Stimulated activated CD8-positive, alpha-beta memory T cell treated with anti-CD3 and anti-CD28 coated beads, Interleukin-2, amount 100 ng/mL, for 48 hours (primary cell): ENCODE measurements around the gene SLC1A7.

Experiments used
- DNase-seq, 2 donors: peaks; one replicate each; pipeline ENCODE4 v3.0.0-alpha.2; 2020; ENCODE audit warnings: low read depth in 2 of 2

SLC1A7 gene

GRCh38 chr1:53160924-53161378 is 18.5 kb upstream of the SLC1A7 start:
- no peak for DNase-seq

- no peak for DNase-seq
Observed at GRCh38 chr1:53158900-53159299, 16.5 kb upstream of the SLC1A7 start.

- no peak for DNase-seq
Observed at GRCh38 chr1:53156783-53157182, 14.3 kb upstream of the SLC1A7 start.

- DNase-seq = no peak
Observed at GRCh38 chr1:53155945-53156344, 13.5 kb upstream of the SLC1A7 start.

- DNase-seq = no peak
Observed at GRCh38 chr1:53155534-53155933, 13.1 kb upstream of the SLC1A7 start.

- DNase-seq = no peak
Observed at GRCh38 chr1:53154859-53155438, 12.5 kb upstream of the SLC1A7 start.

- no peak for DNase-seq
Observed at GRCh38 chr1:53153752-53154151, 11.3 kb upstream of the SLC1A7 start.

- no peak for DNase-seq
Observed at GRCh38 chr1:53148123-53148522, 5.7 kb upstream of the SLC1A7 start.

- DNase-seq = no peak
Observed at GRCh38 chr1:53147174-53147573, 4.7 kb upstream of the SLC1A7 start.

- no peak for DNase-seq
Observed at GRCh38 chr1:53145942-53146708, 3.7 kb upstream of the SLC1A7 start.

- no peak for DNase-seq
Observed at GRCh38 chr1:53145619-53145941, 3.1 kb upstream of the SLC1A7 start.

- no peak for DNase-seq
Observed at GRCh38 chr1:53145051-53145600, 2.7 kb upstream of the SLC1A7 start.

- no peak for DNase-seq
Observed at GRCh38 chr1:53144201-53144600, 1.8 kb upstream of the SLC1A7 start.

- DNase-seq = no peak
Observed at GRCh38 chr1:53143527-53143926, 1.1 kb upstream of the SLC1A7 start.

GRCh38 chr1:53141487-53142055 is 867 bp downstream of the SLC1A7 start:
- no peak for DNase-seq

GRCh38 chr1:53140451-53140850 is 2.0 kb downstream of the SLC1A7 start:
- DNase-seq = no peak

GRCh38 chr1:53139951-53140361 is 2.5 kb downstream of the SLC1A7 start:
- no peak for DNase-seq

GRCh38 chr1:53138991-53139884 is 3.2 kb downstream of the SLC1A7 start:
- DNase-seq = no peak

GRCh38 chr1:53137729-53138128 is 4.7 kb downstream of the SLC1A7 start:
- no peak for DNase-seq

- DNase-seq = no peak
Observed at GRCh38 chr1:53135735-53136114, 6.7 kb downstream of the SLC1A7 start.

GRCh38 chr1:53134961-53135734 is 7.3 kb downstream of the SLC1A7 start:
- no peak for DNase-seq
